GM23338 (cell line): Measurements from ENCODE around the gene TRIP4.

Experiments
- CREB1 ChIP-seq: fragments of 250-450 bp; sonication (Bioruptor Pico); IDR thresholded peaks from 2 replicates; pipeline ENCODE4 v1.5.0; 2020; ENCODE audit warnings: low read depth, mild to moderate bottlenecking, moderate library complexity
- CTCF ChIP-seq, 2 experiments: fragments of 200-600 bp in 1 of 2; sonication (generic) in 1 of 2; conservative IDR thresholded peaks; 2 replicates each; pipeline versions ENCODE4 v1.5.1 to v1.6.1; 2016 to 2017; ENCODE audit warnings: antibody characterized with exemption in 2 of 2, low read depth in 2 of 2, mild to moderate bottlenecking in 2 of 2, moderate library complexity in 1 of 2
- EZH2 ChIP-seq: fragments of 200-600 bp; sonication (generic); IDR thresholded peaks from one replicate; pipeline ENCODE4 v1.8.0; 2017; ENCODE audit warnings: antibody characterized with exemption, mild to moderate bottlenecking, low read depth; ENCODE audit not compliant: unreplicated experiment
- TF ChIP-seq, protein P1 (sequence below): IDR thresholded peaks from one replicate; pipeline ENCODE4 v1.6.1; 2018; ENCODE audit warnings: antibody characterized with exemption; ENCODE audit not compliant: unreplicated experiment

DNA sequence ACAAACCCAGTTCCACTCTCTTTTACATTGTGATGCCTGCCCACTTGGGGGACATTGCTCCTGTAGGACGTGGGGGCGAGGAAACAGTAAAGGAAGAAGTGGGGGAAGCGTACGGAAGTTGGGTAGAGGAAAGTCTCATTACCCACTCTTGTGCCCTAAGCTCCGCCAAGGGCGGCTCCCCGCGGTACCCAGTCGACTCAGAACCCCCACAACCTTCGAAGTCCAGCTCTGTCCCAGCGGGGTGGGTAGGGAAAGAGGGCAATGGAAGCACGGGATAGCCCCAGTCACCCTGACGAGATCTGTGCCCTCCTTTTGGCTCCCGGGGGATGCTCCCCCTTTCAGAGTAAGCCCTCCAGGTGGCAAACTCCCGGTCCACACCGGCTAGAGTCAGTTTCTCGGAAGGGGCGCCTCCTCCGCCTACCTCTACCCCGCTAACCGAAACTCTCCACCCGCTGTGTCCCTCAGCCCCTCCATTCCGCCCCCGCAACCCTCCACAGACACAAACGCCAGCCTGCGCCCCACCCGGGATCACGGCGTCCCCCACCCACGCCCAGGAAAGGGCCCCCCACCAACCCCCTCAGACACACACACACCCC, 32.2 kb upstream of the TRIP4 start:
- no peak for TF ChIP-seq CTCF (conservative IDR thresholded peaks at IDR 0.05; ENCODE audit: low read depth in 2 of 2)
- TF ChIP-seq, protein P1, sequence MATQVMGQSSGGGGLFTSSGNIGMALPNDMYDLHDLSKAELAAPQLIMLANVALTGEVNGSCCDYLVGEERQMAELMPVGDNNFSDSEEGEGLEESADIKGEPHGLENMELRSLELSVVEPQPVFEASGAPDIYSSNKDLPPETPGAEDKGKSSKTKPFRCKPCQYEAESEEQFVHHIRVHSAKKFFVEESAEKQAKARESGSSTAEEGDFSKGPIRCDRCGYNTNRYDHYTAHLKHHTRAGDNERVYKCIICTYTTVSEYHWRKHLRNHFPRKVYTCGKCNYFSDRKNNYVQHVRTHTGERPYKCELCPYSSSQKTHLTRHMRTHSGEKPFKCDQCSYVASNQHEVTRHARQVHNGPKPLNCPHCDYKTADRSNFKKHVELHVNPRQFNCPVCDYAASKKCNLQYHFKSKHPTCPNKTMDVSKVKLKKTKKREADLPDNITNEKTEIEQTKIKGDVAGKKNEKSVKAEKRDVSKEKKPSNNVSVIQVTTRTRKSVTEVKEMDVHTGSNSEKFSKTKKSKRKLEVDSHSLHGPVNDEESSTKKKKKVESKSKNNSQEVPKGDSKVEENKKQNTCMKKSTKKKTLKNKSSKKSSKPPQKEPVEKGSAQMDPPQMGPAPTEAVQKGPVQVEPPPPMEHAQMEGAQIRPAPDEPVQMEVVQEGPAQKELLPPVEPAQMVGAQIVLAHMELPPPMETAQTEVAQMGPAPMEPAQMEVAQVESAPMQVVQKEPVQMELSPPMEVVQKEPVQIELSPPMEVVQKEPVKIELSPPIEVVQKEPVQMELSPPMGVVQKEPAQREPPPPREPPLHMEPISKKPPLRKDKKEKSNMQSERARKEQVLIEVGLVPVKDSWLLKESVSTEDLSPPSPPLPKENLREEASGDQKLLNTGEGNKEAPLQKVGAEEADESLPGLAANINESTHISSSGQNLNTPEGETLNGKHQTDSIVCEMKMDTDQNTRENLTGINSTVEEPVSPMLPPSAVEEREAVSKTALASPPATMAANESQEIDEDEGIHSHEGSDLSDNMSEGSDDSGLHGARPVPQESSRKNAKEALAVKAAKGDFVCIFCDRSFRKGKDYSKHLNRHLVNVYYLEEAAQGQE = no peak
- TF ChIP-seq CREB1 (CRISPR knock-in tag) = no peak
- TF ChIP-seq EZH2 = no peak
